Right renal cortex interstitium (tissue), 3 donors: ENCODE measurements around the gene WBP2NL. TPM values are rescaled to one million over a fixed set of nuclear protein-coding genes. Genes with fewer than 3 reads are reported as not detected.

Source experiments
- DNase-seq, 3 donors: peaks; one replicate each; pipeline ENCODE4 v3.0.0-alpha.2; 2013; ENCODE audit warnings: low read depth in 3 of 3, low spot score in 2 of 3
- polyA plus RNA-seq, 3 donors: library from polyadenylated mRNA; unstranded; fragments of 120-200 nt; gene quantifications; one replicate each; pipeline ENCODE4 v1.2.1, GENCODE V29; 2013; ENCODE audit not compliant: insufficient read length in 3 of 3

The WBP2NL gene
- polyA plus RNA-seq, 3 donors, result 3.2 to 3.4 (median 3.4) TPM

- DNase-seq, result no peak
Observed at GRCh38 chr22:42025421-42025820, 26.8 kb downstream of the WBP2NL start.

DNA sequence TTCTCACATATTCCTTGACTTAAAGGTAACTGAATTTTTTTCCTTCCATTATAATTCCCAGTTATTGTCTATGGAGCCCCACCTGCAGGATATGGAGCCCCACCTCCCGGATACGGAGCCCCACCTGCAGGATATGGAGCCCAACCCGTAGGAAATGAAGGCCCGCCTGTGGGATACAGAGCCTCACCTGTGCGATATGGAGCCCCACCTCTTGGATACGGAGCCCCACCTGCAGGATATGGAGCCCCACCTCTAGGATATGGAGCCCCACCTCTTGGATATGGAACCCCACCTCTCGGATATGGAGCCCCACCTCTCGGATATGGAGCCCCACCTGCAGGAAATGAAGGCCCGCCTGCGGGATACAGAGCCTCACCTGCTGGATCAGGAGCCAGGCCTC lies 28.1 kb downstream of the WBP2NL start:
- no peak for DNase-seq

- no peak for DNase-seq
Observed at GRCh38 chr22:42033263-42034181, 34.9 kb downstream of the WBP2NL start.

- no peak for DNase-seq
Observed at GRCh38 chr22:42035256-42035655, 36.7 kb downstream of the WBP2NL start.

DNA sequence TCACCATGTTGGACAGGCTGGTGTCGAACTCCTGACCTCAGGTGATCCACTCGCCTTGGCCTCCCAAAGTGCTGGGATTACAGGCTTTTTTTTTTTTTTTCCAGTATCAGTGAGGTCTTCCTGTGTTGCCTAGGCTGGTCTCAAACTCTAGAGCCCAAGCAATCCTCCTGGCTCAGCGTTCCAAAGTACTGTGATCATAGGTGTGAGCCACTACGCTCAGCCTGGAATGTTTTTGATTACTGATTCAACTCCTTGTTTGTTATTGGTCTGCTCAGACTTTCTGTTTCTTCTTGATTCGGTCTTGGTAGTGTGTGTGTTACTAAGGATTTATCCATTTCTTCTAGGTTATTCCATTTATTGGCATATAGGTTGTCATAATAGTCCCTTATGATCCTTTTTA lies 40.7 kb downstream of the WBP2NL start:
- DNase-seq, result no peak

- DNase-seq, result no peak
Observed at GRCh38 chr22:42041784-42042183, 43.2 kb downstream of the WBP2NL start.

GRCh38 chr22:42050641-42051180 lies 52.1 kb downstream of the WBP2NL start:
- DNase-seq, result no peak

DNA sequence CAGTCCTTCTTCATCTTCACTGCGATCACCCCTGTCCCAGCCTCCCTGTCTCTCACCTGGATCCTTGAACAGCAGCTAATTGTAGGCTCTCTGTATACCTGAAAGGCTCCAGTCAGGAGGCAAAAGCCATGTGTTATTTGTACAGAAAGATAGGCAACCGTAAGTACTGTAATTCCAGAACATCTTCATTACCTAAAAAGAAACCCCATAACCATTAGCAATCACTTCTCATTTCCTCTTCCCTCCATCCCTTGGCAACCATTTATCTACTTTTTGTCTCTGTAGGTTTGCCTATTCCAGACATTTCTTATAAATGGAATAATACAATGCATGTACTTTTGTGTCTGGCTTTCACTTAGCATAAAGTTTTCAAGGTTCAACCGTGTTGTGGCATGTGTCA lies 54.2 kb downstream of the WBP2NL start:
- DNase-seq, result no peak

- DNase-seq, result no peak
Observed at GRCh38 chr22:42056757-42057511, 58.3 kb downstream of the WBP2NL start.

- DNase-seq, result no peak
Observed at GRCh38 chr22:42060489-42060888, 61.9 kb downstream of the WBP2NL start.

GRCh38 chr22:42061041-42061440 lies 62.5 kb downstream of the WBP2NL start:
- no peak for DNase-seq

GRCh38 chr22:42062506-42063170 lies 64.0 kb downstream of the WBP2NL start:
- DNase-seq, result no peak

DNA sequence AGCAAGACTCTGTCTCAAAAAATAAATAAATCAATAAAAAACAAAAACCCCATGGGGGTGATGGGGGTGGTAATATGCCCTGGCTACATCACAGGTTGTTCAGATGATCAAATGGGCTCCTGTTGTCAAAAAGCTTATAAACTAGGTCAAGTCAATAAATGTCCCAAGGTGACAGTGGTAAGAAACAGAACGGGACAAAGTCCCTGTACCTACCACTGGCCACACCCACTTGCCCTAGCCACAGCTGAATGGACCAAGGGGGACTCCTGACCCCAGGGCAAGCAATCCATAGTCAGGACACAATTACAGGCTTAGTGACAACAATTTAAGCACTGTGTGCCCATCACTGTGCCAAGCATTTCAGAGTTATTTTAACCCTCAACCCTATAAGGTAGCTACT lies 66.0 kb downstream of the WBP2NL start:
- DNase-seq, result no peak

DNA sequence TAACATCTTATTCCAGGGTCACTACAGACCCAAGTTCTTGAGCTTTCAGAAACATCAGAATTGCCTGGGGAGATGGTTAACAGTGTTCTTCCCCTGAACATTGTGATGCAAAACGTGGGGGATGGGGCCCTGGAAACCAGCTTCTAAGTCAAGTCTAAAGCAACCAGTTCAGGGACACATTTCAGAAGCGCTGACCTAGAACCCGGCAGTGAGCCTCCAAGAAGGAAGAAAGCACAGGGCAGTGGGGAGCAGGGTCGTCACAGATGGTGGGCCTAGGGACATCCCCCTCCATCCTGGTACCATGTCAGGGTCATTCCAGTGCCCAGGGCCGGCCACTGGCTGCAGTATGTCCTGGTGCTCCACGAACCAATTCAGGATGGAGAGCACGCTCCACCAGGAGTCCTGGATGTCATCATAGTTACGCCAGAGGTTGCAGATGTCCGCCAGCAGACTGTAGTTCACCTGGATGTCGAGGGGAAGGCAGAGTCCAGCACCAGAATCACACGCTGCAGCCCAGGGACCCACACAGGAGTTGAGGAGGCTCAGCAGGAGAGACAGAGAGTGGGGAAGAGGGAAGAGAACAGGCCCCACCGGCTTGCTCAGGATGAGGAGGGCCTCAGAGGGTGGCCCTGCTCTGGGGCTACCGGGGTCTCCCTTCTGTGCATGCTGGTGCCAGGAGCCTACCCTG lies 67.0 kb downstream of the WBP2NL start:
- no peak for DNase-seq

DNA sequence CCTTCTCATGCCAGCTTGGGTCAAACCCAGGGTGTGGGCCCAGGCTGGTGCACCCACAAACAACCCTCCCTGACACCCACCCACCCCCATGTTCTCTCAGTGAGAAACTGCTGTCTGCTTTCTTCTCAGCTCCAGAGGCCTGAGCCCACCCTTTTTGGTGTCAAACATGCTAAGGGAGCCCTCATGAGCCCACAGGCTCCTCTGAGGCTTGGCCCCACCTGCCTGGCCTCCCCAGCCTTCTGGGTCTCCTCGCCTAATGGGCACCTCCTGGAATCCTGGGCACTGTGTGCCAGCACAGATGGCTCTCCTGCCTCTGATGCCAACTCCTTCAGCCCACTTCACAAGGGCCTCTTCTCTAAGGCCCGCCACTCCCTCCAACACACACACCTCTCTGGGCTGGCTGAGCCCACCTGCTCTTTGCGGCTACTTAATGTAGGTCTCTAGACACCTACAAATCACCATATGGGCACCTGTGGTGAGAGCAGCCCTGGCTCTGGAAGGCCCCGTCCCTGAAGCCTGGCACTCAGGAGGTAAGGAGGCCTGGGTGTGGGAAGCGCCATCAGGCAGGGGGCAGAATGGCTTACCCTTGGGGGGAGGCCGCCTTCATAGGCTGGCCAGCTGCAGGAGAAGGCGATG lies 67.7 kb downstream of the WBP2NL start:
- no peak for DNase-seq

GRCh38 chr22:42066937-42067336 lies 68.3 kb downstream of the WBP2NL start:
- no peak for DNase-seq

GRCh38 chr22:42067671-42068251 lies 69.2 kb downstream of the WBP2NL start:
- DNase-seq, result no peak

DNA sequence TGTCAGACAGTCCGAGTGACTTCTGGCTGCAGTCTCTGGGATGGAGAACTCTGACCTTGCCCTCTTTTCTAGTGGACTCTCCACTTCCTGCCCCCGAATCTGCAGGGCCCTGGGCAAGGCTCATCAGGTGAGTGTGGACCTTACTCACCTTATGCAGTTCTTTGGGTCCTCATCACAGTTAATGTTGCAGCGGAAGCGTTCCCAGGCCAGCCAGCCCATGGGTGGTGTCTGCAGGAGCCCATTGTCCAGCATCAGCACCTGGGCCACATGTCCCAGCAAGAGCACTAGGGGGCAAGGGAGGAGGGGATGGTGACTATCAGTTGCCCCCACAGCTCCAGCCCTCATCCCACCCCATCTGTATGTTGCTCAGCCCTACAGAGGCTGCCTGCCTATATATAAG lies 69.7 kb downstream of the WBP2NL start:
- DNase-seq, result no peak

DNA sequence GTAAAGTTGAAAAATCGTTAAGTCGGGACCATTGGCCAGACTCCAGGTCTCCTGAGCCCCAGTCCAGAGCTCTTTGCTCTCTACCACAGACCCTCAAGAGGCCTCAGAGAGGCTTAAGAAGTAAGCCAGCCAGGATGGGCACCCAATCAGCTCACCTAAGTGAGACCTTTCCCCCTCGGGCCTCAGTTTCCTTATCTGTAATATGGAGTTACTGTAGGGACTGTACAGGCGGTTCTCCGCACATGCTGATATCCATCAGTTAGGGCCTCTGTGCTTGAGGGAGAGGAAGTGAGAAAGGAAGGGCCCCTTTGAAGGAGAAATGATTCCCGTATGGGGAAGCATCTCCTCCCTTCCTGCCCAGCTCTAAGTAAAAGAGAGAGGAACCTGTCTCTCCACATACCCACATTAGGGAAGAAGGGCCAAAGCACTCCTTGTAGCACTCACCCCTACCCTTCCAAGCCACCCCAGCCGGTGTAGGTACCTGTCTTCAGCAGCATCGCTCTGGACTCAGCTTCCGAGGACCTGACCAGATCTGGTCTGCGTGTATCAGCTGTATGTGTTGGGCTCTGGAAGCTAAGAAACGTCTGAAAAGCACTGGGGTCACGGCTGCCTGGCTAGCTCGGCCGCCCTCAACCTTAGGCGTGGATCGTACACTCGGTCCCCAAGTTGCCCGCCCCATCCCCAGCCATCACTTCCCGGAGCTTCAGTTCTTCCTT lies 71.4 kb downstream of the WBP2NL start:
- DNase-seq, result no peak
